ENCODE measurements around the gene CNKSR1.
"Not testable (repeated sequence)": the region's sequence is repeated elsewhere in the genome, so short reads cannot be mapped to it uniquely, and the experiment has no call there.

The CNKSR1 gene

DNA sequence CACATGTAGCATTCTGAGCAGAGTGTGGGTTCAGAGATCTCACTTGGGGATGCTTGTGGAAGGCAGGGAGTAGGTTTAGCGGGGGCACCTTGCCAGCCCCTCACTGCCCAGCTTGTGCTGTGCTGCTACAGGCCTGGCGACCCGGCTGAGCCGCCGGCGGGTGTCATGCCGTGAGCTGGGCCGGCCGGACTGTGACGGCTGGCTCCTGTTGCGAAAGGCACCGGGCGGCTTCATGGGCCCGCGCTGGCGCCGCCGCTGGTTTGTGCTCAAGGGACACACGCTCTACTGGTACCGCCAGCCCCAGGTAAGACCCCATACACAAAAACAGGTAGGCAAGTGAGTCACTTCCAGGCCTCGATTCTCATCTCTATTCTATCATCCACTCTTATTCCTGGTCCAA lies 7.6 kb downstream of the CNKSR1 start:
- DNase-seq = no peak

- no peak for DNase-seq
Measured at GRCh38 chr1:26187882-26188281, 10.6 kb downstream of the CNKSR1 start.

DNA sequence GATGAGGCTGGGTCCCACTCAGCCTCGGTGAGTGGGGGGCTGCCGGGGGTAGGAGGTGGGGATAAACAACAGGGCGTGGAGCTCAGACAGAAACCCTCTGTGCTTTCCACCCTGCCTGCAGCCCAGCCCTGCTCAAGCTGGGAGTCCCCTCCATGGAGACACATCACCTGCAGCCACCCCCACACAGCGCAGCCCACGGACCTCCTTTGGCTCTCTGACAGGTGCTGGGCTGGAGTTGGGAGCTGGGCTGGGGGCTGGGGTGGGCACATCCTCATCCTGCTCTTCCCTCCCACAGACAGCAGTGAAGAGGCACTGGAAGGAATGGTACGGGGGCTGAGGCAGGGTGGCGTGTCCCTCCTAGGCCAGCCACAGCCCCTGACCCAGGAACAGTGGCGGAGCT lies 11.2 kb downstream of the CNKSR1 start:
- DNase-seq = no peak

- no peak for DNase-seq
Measured at GRCh38 chr1:26189331-26189730, 12.0 kb downstream of the CNKSR1 start.

DNA sequence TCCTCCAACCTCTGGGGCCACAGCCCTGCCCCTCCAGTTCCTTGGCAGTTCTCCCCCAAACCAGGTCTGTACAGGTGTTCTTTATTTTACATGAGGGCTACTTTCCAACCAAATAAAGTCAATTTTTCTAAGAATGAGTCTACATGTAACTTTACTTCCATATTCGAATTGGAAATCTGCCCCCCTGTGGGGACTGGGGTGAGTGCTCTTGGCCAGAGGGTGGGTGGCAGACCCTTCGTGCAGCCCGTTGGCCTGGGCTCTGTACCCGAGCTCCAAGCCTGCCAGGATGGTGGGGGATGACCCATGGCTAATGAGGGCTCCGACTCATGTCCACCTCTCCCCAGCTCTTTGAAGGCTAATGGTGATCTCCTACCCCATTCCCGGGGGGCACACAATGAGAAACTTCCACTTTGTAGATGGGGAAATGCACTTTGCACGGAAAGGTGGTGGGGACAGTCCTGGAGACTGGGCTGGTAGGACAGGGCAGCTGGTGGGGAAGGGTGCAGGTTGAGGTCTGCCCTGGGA lies 12.5 kb downstream of the CNKSR1 start:
- no peak for DNase-seq

DNA sequence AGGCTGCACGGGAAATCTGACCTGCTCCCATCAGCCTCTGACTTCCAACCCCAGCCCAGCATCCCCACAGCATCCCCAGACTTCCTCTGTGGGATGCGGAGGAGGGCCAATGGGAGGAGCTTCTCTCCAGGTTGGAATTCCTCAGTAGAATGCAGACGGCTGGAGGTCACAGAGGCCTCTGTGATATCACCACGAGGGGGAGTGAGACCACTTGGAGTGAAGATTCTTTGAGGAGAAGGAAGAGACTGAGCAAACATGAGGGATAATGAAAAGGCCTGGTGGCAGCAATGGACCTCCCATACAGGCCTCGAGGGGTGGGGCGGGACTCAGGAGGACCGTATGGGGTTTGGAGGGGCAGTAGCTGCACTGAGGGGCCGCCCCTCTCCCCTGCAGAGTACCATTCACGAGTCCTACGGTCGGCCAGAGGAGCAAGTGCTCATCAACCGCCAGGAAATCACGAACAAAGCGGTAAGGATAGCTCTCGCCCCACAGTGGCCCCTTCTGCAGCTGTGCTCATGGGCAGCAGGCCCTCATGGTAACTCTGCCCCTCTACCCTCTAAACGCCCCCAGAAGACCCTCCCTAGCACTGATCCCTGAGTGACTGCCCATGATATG lies 13.2 kb downstream of the CNKSR1 start, which contains the start of gene CATSPER4:
Gene CATSPER4, plus strand, starts transcription at position 230 of the 615 bp plus-strand sequence. Its CDS starts 26 bp downstream, at position 256.
- peak; percentile 32 for DNase-seq

DNA sequence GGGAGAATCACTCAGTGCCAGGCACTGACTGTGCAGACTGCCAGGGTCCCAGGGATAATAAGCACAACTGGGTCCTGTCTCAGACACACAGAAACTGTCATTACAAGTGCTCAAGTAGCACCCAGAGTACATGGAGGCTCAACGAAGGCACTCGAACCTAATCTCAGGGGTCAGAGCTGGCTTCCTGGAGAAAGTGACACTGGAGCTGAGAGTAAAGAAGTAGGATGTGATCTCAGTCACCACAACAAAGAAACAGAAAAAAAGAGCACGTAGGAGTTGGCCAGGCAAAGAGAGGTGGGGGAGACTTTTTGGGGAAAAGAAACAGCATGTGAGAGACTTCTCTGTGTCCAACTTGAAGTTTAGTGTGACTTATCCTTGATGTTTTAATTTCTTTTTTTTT lies 14.4 kb downstream of the CNKSR1 start:
- no peak for DNase-seq

- DNase-seq = no peak
Measured at GRCh38 chr1:26195805-26196204, 18.5 kb downstream of the CNKSR1 start.

DNA sequence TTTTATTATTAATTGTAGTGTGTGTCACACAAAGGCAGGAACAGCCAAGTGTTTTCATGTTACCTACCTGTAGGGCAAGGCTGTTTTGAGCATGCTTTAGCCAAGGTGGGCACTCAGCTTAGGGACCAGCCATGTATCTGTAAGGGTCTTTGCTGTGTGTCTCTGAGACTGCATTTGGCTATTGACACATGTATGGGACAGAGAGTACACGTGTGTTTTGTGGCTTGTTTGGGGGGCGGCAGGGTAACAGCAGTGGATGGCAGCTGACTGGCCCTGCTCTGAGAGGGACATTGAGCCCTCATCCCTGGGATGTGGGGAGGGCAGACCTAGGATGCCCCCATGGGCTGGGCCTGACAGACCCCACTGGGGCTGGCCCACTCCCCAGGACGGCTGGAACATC lies 20.0 kb downstream of the CNKSR1 start:
- DNase-seq = no peak

DNA sequence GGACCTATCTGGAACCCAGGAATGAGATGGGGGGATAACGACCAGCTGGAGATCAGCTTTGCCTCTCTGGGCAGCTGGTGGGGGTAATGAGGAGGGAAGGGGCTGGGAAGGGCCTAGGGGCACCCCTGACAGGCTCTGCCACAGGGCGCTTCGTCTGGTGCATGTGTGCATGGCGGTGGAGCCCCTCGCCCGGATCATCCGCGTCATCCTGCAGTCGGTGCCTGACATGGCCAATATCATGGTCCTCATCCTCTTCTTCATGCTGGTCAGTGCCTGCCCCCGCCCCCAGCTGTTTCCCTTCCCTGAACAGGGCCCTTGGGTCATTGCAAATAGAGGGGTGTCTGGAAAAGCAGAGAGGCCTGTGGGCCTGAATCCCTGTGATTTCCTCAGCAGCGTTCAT lies 20.5 kb downstream of the CNKSR1 start:
- no peak for DNase-seq

DNA sequence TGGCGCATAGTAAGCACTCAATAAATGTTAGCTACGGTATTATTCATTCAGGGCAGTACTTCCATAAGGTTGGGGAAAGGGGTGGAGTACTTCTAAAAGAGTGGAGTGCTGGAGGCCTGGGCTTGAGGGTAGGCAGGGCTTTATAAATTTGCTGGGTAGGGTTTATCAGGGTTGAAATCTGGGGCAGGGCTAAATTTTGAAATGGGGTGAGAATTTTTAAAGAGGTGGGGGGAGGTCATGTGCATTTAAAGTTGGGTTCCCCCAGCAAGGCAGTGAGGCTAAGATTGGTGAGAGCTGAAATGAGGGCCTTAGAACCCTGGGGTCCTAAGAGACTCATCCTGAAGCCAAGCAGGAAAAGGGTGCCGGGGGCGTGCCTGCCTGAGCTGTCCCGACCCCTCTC lies 23.1 kb downstream of the CNKSR1 start:
- no peak for DNase-seq

DNA sequence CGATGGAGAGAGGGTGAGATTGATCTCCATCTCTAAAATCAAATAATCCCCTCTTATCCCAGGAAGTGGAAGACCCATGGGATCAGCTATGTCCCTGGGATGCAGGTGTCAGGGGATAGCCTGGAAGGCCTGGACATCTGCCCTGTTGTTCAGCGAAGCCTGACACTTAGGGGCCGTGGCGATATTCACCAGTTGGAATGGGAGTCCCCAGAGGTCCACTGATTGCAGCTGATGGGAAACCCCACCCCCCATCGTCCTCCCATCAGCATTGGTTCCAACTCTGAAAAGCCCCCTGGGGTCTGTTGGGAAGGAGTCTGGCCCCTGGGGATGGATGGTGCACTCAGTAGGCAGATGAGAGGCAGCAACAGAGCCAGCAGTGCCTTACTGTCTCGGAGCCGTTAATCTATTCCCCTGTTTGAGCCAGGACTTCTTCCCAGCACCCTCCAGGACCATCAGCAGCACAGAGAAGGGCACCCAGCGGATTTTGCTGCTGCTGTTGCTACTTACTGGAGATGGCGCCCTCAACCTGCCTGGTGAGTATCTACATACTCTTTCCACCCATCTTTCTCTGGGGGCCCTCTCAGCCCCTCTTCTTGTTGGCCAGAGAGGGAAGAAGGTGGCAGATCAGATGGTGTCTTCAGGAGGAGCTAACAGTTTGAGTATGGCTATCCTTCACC lies 26.5 kb downstream of the CNKSR1 start:
- DNase-seq = no peak

- no peak for DNase-seq
Measured at GRCh38 chr1:26210147-26210870, 33.0 kb downstream of the CNKSR1 start.

- no peak for DNase-seq
Measured at GRCh38 chr1:26212726-26213125, 35.4 kb downstream of the CNKSR1 start.

DNA sequence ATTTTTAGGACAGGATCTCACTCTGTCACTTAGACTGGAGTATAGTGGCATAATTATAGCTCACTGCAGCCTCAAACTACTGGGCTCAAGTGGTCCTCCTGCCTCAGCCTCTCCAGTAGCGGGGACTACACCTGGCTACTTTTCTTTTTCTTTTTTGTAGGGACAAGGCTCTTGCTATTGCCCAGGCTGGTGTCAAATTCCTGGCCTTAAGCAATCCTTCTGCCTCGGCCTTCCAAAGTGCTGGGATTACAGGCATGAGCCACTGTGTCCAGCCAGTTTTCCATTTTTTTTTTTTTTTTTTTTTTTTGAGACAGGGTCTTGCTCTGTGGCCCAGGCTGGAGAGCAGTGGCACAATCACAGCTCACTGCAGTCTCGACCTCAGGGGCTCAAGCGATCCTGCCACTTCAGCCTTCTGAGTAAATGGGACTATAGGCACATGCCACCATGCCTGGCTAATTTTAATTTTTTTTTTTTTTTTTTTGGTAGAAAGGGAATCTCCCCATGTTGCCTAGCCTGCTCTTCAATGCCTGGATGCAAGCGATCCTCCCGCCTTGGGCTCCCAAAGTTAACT lies 36.1 kb downstream of the CNKSR1 start:
- DNase-seq = no peak

- DNase-seq = no peak
Measured at GRCh38 chr1:26215246-26215645, 38.0 kb downstream of the CNKSR1 start.

DNA sequence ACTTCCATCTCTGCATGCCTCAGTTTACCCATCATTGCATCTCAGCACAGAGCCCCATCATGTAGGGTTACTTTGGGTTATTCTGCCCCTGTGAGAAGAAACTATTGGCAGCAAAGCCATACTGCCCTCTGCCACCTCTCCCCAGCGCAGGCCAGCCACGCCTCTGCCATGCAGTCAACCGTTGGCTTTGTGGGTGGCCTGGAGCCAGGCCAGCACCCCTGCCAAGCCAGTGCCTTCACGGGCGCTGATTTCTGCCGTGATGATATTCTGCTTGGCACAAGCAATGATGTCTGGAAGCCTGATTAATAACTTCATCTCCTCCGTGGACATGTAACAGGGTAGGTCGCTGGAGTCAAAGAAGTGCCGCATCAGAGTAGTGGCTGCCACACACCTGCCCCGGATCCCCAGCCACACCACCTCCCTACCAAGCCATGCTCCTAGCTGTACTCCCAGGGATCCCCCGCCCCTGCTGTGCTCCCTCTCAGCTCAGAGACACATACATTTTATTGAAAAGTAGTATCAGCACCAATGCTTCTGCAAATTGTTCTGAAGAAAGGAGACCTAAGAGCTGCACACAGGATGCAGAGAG lies 41.7 kb downstream of the CNKSR1 start:
- DNase-seq = no peak

- DNase-seq = no peak
Measured at GRCh38 chr1:26220199-26220912, 43.1 kb downstream of the CNKSR1 start.

DNA sequence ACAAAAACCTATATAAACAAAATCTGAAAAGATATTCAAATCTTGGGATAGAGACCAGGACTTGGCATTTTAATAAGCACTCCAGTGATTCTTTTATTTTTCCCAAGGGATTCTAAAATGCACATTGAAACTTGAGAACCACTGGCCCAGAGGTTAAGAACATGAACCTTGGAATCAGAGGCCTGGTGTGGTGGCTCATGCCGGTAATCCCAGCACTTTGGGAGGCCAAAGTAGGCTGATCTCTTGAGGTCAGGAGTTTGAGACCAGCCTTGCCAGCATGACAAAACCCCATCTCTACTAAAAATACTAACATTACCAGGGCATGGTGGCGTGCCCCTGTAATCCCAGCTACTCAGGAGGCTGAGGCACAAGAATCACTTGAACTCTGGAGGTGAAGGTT lies 43.8 kb downstream of the CNKSR1 start:
- DNase-seq = no peak

GRCh38 chr1:26224606-26225005 lies 47.3 kb downstream of the CNKSR1 start:
- no peak for DNase-seq

GRCh38 chr1:26225033-26225831 lies 47.9 kb downstream of the CNKSR1 start:
- DNase-seq = peak; percentile 68

DNA sequence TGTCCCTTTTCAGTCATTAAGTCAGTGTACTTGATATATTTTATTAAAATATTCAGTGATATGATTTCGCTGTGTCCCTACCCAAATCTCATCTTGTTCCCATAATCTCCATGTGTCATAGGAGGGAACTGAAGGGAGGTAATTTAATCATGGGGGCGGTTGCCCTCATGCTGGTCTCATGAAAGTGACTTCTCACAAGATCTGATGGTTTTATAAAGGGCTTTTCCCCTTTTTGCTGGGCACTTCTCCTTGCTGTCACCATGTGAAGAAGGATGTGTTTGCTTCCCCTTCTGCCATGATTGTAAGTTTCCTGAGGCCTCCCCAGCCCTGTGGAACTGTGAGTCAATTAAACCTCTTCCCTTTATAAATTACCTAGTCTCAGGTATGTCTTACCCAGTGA lies 53.4 kb downstream of the CNKSR1 start:
- not testable (repeated sequence) for DNase-seq
